ENCODE results near the gene FRAS1.

- TF ChIP-seq CTCF (conservative IDR thresholded peaks at IDR 0.05) (no peak), EZH2 (IDR thresholded peaks at IDR 0.05; ENCODE audit: low read depth) (no peak)
Observed at GRCh38 chr4:78310007-78310739, 253.1 kb downstream of the FRAS1 start.
